ENCODE results near the gene HIVEP3. TPM values are rescaled to one million over a fixed set of nuclear protein-coding genes. Genes with fewer than 3 reads are reported as not detected.

The HIVEP3 gene
- total RNA-seq, 1 donor from 2014 or later, result 0.37 TPM

DNA sequence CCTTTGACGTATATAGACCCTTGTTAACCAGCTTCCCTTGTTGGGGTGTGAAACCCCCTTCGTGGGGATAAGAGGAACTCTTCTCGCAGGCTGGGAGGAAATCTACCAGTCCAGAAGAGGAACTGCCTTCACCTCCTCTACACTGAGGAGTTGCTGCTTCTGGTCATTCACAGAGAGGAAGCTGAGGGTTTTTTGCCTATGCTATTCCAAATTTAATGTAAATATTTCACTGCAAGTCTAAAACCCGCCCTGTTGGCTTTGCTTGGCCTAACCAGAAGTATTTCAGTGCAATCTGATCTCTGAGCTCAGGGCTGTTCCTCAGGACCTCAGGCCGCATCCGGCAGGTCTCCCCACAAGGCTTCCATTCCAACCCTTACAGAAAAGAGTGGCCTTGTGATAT lies 150.1 kb downstream of the HIVEP3 start:
- Mint-ChIP-seq H3K27me3 (ENCODE audit: insufficient read depth, low read depth) (peaks cover 5% of the 10 kb centered on the region), H3K9me3 (no peaks in the 10 kb centered on the region), H3K4me3 (no peak overlapping the region), H3K27ac (no peak overlapping the region), H3K4me1 (peaks cover 3% of the 10 kb centered on the region), H3K36me3 (no peaks in the 10 kb centered on the region)
- Histone ChIP-seq H3K27ac (no peak overlapping the region), H3F3A (ENCODE audit: low read depth) (no peaks in the 10 kb centered on the region), H4K20me1 (ENCODE audit: low read depth) (no peaks in the 10 kb centered on the region), H2AFZ (replicated peaks) (no peak overlapping the region), H3K4me1 (no peaks in the 10 kb centered on the region), H3K36me3 (no peaks in the 10 kb centered on the region), H3K9me3 (ENCODE audit: low read depth) (no peaks in the 10 kb centered on the region), H3K4me3 (no peak overlapping the region), H3K27me3 (no peaks in the 10 kb centered on the region), H3K9ac (no peak overlapping the region), H3K79me2 (ENCODE audit: low read depth) (no peaks in the 10 kb centered on the region), H3K4me2 (no peak overlapping the region)
- TF ChIP-seq EZH2phosphoT487 (IDR thresholded peaks at IDR 0.05) (no peak), EZH2 (IDR thresholded peaks at IDR 0.05) (no peak)
- TF ChIP-seq, protein P1, sequence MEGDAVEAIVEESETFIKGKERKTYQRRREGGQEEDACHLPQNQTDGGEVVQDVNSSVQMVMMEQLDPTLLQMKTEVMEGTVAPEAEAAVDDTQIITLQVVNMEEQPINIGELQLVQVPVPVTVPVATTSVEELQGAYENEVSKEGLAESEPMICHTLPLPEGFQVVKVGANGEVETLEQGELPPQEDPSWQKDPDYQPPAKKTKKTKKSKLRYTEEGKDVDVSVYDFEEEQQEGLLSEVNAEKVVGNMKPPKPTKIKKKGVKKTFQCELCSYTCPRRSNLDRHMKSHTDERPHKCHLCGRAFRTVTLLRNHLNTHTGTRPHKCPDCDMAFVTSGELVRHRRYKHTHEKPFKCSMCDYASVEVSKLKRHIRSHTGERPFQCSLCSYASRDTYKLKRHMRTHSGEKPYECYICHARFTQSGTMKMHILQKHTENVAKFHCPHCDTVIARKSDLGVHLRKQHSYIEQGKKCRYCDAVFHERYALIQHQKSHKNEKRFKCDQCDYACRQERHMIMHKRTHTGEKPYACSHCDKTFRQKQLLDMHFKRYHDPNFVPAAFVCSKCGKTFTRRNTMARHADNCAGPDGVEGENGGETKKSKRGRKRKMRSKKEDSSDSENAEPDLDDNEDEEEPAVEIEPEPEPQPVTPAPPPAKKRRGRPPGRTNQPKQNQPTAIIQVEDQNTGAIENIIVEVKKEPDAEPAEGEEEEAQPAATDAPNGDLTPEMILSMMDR (IDR thresholded peaks at IDR 0.05), result no peak
- DNase-seq (ENCODE audit: low spot score), result no peak

DNA sequence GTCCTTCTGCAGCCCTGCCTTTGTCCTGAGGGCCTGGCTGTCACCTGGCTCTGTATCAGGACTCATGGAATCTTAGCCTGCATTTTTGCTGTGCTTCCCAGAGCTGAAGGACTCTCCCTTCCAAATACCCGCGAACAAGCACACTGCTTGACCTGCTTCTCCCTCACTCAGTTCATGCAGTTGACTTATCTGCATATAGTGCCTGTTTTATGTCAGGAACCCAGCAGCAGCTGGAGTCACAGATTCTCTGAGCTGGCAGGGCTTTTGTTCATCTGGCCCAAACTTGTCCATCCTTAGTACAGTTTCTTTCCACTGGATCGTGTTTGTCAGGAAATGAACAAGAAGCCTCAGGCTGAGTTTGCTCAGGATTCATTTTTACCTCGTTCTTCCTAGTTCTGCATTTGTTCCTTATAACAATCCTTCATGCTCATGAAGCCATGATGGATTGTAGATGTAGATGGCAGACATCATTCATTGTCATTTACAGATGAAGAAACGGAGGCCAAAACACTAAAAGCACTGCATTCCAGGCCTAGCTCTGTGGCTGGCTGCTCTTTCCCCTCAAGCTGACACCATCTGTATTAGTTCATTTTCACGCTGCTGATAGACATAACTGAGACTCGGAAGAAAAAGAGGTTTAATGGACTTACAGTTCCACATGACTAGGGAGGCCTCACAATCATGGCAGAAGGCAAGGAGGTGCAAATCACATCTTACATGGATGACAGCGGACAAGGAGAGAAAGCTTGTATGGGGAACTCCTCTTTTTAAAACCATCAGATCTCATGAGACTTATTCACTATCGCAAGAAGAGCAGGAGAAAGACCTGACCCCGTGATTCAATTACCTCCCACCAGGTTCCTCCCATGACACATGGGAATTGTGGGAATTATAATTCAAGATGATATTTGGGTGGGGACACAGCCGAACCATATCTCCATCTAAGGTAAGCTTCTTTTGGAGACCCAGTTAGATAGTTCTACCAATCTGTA lies 150.9 kb downstream of the HIVEP3 start:
- Mint-ChIP-seq H3K9me3 (no peaks in the 10 kb centered on the region), H3K4me3 (no peak overlapping the region), H3K27ac (no peak overlapping the region), H3K4me1 (peaks cover 3% of the 10 kb centered on the region), H3K27me3 (ENCODE audit: insufficient read depth, low read depth) (peaks cover 7% of the 10 kb centered on the region), H3K36me3 (no peaks in the 10 kb centered on the region)
- no peak for TF ChIP-seq EZH2phosphoT487 (IDR thresholded peaks at IDR 0.05)
- TF ChIP-seq, protein P1 (IDR thresholded peaks at IDR 0.05), result no peak
- TF ChIP-seq EZH2 (IDR thresholded peaks at IDR 0.05), result no peak
- Histone ChIP-seq H3K4me2 (no peak overlapping the region), H3K79me2 (ENCODE audit: low read depth) (no peaks in the 10 kb centered on the region), H3K4me3 (no peak overlapping the region), H3K4me1 (no peaks in the 10 kb centered on the region), H3K9me3 (ENCODE audit: low read depth) (no peaks in the 10 kb centered on the region), H3K9ac (no peak overlapping the region), H3K27ac (no peak overlapping the region), H2AFZ (replicated peaks) (no peak overlapping the region), H3F3A (ENCODE audit: low read depth) (no peaks in the 10 kb centered on the region), H3K36me3 (no peaks in the 10 kb centered on the region), H4K20me1 (ENCODE audit: low read depth) (no peaks in the 10 kb centered on the region), H3K27me3 (no peaks in the 10 kb centered on the region)
- DNase-seq (ENCODE audit: low spot score), result no peak

DNA sequence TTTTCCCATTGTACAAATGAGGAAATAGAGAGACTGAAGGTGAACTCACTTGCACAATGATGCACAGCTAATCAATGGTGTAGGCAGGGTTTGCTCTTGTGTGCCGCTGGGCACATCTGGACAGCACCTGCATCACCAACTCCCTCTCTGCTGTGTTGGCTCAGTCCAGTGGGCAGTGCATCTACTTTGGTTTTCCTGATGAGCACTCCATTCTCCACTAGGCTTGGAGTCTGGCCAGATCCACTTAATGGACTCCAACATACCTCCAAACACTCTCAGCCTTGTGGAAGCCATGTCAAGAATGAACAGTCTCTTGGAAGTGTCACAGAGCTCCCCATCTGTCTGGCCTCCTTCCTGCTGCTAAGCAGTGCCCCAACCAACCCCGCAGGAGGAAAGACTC lies 152.2 kb downstream of the HIVEP3 start:
- no peak overlapping the region for H3K9ac ChIP-seq
- Mint-ChIP-seq H3K36me3 (no peaks in the 10 kb centered on the region), H3K4me1 (peaks cover 3% of the 10 kb centered on the region), H3K9me3 (no peaks in the 10 kb centered on the region), H3K27ac (no peak overlapping the region), H3K27me3 (ENCODE audit: insufficient read depth, low read depth) (peaks cover 7% of the 10 kb centered on the region), H3K4me3 (no peak overlapping the region)
- DNase-seq (ENCODE audit: low spot score), result no peak
- H2AFZ ChIP-seq (replicated peaks), result no peak overlapping the region
- no peaks in the 10 kb centered on the region for H3K36me3 ChIP-seq
- no peaks in the 10 kb centered on the region for H3K4me1 ChIP-seq
- no peak overlapping the region for H3K4me3 ChIP-seq
- H3K27me3 ChIP-seq, result no peaks in the 10 kb centered on the region
- H3K27ac ChIP-seq, result no peak overlapping the region
- TF ChIP-seq, protein P1 (IDR thresholded peaks at IDR 0.05), result no peak
- TF ChIP-seq EZH2 (IDR thresholded peaks at IDR 0.05) (no peak), EZH2phosphoT487 (IDR thresholded peaks at IDR 0.05) (no peak)
- H3K4me2 ChIP-seq, result no peak overlapping the region
- no peaks in the 10 kb centered on the region for H3K9me3 ChIP-seq (ENCODE audit: low read depth)
- H3F3A ChIP-seq (ENCODE audit: low read depth), result no peaks in the 10 kb centered on the region
- H4K20me1 ChIP-seq (ENCODE audit: low read depth), result no peaks in the 10 kb centered on the region
- H3K79me2 ChIP-seq (ENCODE audit: low read depth), result no peaks in the 10 kb centered on the region
